Stimulated activated CD4-positive, alpha-beta T cell treated with anti-CD3 and anti-CD28 coated beads, Interleukin-4, amount 100 ng/mL, for 1 hour (primary cell): Measurements from ENCODE around the gene INPP5A.
"Not testable (repeated sequence)": the region's sequence is repeated elsewhere in the genome, so short reads cannot be mapped to it uniquely, and the experiment has no call there.

Experiments
- DNase-seq: peaks from one replicate; pipeline ENCODE4 v3.0.0-alpha.2; 2020

The INPP5A gene

DNA sequence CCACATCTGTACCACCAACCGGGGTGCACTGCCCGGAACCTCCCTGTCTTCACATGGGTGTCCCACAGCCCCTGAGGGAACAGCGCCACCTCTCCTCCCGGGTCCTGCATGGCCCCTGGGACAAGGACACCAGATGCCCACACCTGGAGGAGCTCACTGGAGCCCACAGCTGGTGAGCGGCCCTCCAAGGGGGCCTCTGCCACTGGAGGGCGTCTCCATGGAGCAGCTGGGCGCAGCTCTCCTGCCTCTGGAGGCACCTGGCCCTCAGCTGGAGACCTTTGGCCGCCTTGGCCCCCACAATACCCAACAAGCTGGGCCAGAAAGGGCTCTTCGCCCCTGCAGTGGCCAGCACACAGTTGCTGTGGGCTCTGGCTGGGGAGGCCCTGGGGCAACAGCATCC, 255.6 kb downstream of the INPP5A start:
- DNase-seq, result no peak

DNA sequence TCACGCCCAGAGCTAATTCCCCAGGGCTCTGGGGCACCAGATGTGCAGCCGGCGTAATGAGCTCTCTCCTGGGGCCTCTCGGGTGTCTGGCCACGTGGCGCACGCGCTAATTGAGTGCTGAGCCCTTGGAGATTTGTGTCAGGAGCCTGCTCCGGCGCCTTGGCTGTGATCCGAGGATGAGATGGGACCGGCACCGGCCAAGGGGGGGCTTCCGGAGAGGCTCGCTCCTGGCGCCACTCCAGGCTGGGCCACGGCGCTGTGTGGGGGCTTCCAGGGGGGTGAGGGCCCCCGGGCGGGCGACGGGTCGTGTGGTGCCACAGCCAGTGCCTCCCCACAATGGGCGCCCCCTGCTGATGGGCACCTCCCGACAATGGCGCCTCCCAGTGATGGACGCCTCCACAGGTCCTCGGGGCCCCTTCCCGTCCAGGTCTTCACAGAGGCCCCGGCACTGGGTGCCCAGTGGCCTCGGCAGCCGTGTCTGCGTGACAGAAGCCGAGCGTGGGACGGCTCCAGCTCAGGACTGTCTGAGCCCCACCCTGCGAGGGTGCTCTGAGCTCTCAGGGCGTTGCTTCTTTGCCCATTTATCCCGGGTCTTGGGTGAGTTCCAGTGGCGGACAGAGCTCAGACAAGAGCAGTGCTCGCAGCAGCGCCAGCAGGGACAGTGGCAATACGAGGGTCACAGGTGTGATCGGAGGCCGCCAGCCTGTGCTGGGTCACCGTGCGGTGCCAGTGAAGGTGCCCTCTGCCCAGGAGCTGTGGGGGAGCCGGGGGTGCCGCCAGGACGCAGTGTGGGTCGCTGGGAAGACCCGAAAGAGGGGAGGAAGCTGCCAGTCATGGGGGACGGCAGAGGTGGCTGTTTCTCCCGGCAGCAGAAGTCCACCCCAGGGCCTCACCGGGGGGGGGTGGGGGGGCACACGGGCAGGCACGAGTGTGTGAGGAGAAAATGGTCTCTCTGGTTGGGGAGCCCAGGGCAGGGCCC, 256.6 kb downstream of the INPP5A start:
- no peak for DNase-seq

DNA sequence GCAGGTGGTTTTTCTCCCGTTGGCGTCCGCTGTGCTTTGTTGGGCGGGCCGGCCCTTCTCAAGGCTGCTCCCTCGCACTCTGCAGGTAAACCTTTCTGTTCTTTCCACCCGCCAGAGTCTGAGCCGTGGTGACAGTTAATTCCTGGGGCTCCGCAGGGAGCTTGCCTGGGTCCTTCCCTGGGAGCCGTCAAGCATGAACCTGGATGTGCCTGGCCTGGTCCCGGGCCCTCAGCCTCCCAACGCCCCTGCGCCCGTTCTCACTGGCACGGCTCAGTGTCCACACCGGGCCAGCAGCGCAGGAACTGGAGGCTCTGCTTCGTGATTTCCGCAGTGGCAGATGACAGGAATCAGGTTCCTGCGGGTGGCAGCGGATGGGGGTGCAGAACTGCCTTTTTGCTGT, 259.3 kb downstream of the INPP5A start:
- no peak for DNase-seq

DNA sequence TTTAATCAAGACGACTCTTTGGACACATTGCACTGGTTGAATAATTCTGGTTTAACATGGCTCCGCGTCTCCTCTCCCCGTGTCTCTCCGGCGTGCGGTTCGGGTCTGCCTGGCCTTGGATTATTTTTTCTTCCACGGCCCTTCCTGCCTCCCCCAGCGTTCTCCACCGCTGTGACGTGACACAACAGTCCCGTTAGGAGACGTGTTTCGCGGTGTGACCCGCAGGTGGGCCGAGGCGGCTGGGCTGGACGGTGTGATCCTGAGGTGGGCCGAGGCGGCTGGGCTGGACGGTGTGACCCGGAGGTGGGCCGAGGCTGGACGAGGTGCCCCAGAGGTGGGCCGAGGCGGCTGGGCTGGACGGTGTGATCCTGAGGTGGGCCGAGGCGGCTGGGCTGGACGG, 260.4 kb downstream of the INPP5A start:
- DNase-seq, result not testable (repeated sequence)

DNA sequence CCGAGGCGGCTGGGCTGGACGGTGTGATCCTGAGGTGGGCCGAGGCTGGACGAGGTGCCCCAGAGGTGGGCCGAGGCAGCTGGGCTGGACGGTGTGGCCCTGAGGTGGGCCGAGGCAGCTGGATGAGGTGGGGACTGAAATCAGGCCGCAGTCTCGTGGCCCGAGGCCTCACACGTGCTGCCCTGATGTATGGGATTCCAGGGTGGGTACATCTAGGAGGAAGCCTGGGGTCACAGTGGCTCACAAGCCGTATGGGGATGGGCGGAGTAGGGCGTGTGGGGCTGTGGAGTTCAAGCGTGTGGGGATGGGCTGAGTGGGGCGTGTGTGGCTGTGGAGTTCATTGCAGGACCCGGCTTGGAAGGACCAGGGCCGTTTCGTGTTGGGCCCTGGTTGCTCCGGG, 260.8 kb downstream of the INPP5A start:
- DNase-seq, result no peak

DNA sequence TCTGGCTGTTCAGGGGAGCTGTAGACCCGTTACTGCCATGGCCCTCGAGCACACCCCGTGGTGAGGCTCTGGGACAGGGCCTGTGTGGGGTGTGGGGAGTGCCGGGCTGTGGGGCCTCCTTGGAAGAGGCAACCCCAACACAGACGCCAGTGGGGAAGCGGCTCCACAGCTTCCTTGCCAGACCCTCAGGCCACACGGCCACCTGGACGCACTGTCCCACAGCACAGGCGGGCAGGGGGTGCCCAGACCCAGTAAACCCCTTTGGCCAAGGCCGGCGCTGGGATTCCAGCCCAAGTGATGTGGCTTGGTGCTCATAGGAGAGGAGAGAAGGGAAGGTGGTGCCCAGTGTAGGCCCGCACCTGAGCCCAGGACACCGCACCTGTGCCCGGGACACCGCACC, 261.3 kb downstream of the INPP5A start:
- no peak for DNase-seq

DNA sequence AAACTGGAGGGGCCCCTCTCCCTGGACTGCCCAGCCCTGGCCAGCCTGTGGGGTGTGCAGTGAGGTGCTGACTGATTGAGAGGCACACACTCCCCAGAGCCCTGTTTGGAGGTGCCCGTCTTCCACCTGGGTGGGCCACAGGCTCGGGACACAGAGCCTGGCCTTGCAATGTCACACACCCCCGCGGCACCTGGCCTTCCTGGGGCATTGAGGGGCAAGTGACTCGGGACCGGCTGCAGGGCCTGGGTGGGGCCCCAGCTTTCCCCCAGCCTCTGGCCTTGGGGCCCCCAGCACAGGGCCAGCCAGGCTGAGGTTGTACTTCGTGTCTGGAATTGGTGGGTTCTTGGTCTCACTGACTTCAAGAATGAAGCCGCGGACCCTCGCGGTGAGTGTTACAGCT, 262.3 kb downstream of the INPP5A start:
- no peak for DNase-seq

DNA sequence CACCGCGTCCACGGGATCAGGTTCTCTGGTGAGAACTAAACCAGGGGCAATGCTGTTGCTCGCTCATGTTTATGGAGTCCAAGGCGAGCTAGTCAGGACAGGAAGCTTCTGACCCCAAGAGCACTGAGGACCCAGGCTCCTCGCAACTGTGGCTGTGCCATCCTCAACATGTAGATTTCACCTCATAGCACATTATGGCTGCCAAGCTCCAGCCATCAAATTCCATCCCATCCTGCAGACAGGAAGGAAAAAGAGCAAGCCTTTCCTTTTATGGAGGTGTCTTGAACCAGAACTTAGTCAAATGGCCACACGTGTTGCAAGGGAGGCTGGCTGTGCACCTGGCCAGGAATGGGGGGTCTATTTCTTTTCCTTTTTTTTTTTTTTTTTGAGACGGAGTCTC, 264.5 kb downstream of the INPP5A start:
- no peak for DNase-seq

DNA sequence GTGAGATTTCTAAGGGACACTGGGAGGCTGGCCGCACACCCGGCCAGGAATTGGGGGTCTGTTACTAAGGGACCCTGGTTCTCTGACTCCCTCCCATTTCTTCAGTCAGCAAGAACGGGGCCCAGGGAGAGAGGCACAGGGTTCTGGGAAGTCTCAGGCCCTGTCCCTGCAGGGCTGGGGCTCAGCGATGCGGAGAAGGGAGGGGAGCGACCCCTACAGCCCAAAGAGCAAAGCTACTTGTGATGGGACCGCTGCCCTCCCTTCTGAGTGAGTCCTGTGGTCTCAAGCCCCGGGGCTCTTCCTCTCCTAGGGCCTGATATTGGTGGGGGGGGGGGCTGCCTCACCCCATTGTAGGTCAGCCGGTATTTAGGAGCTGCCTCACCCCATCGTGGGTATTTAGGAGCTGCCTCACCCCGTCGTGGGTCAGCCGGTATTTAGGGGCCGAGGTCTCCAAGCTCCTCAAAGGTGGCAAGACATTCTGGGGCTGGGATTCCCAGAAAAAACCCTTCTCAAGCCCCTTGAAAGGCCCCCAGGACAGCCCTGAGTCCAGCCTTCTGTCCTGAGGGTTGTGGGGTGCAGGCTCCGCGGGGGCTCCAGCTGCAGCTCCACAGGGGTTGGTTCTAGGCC, 265.2 kb downstream of the INPP5A start:
- DNase-seq, result no peak

DNA sequence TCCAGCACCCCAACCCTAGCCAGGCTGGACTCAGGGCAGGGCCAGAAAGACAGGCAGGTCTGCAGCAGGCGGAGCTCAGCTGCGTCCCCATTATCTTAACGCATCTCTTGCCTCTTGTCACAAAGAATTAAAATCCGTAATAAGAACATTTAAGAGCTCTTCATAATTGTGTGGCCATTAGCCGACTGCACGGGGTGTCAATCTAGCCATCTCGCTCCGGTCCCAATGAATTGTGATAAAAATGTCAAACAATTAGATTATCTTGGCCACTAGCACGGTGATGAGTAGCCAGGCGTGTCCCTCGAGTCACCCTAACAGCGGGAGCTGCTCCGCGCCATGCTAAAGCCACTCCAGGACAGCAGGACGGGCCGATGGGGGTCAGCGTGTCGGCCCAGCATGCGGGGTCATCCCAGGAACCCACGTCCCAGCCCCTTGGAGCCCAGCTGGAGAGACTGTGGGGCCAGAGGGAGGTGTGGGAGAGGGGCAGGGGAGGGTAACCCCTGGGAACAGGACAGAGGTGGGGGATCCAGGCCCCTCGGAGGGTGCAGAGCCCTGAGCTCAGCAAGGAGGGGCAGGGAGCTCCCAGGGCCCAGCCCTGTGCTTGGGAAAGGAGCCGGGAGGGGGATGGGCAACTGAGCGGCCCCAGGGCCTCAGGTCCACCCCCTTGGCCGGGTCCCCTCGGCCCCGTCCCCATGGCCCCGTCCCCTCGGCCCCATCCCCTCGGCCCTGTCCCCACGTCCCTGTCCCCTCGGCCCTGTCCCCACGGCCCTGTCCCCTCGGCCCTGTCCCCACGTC, 266.0 kb downstream of the INPP5A start:
- no peak for DNase-seq

DNA sequence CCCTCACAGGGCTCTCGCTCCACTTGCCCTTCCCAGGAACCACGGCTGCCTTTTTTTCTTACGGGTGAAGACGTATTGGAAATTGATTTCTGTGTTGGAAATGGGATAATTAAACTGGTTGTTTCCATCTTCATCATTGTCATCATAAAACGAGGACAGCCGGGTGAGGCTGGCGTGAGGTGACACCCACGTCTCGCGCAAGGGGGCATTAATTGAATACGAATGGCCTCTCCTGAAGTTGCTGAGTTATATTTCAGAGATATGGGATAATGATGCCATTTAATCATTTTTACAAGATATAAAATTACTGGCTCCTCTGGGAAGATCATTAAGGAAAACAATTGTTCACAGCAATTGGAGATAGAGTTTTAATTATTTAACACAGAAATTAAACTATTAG, 266.7 kb downstream of the INPP5A start:
- DNase-seq, result no peak

DNA sequence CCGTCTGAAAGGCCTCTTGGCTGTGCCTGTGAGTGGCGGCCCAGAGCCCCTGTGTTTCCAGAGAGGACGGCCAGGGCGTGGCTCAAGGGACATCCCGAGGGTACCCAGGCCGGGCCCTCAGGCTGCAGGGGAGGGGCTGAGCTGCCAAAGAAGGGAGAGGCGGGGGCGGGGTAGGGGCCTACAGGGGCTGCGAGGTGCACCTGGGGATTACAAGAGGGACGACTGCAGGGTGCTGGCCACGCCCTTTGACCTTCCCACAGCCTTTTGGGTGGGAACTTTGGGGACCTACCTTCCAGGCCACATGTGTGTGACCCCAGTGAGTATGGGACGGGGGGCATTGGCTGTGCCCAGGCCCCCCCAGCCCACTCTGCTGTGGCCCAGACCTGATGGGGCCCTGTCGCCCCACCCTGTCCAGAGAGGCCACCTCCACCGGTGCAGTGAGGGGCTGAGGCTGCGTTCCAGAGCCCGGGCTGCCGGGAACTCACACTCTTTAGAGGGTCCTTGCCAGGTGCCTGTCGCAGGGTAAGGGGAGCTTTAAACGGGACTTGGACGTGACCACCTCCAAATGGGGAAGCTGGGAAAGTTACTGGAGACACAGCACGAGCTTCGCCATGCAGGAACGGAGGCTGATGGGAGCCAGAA, 267.3 kb downstream of the INPP5A start:
- DNase-seq, result no peak

DNA sequence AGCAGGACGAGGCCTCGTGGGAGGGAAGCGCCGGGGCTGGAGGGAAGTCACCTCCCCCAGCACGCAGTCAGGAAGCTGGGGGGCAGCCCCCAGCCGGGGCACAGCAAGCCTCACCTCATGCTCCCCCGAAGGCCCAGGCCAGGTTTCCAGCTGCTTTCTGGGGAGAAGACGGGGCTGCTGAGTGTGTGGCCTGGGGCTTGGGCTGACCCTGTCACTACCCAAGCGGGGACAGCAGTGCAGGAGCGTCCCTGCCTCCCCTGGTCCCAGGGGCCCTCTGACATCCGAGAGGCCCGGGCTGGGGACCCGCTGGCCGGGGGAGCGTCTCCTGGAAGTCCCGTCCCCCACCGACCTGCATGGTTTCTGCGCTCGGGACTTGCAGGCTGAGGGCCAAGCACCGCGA, 268.0 kb downstream of the INPP5A start:
- no peak for DNase-seq

DNA sequence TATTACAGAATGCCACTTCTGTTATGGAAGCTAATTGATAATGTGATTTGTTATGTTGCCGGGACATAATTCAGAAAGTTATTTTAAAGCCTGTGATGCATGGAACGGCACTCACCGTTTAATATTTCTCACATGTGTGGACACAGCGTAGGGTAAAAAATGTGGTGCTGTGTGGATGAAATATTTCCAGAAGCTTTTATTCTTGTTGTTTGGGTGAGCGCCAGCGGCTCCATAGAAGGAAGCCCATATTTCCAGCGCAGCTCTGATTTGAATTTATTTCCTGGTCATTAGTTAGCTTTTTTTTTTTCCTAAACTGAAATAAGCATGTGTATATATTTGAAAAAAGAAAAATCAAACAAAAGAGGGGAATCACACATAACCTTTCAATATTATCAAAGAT, 268.5 kb downstream of the INPP5A start:
- no peak for DNase-seq

DNA sequence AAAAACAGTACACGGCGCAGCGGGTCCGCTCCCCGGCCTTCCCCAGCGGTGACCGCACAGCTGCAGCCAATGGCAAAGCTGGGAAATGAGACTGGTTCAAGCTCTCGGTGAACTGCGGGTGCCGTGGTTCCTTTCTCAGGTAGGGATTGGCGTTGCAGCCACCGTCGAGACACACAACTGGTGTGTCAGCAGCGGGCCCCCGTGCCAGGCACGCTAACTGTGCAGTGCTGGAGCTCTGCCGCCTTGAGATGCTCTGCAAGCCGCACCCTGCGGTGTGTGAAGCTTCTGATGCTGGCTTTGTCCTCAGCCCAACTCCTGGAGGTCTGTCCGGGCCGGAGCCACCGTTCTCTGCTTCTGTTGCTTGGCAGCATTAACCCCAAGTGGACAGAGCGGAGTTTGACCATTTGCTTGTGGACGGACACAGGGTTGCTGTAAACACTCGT, 269.0 kb downstream of the INPP5A start:
- DNase-seq, result no peak

DNA sequence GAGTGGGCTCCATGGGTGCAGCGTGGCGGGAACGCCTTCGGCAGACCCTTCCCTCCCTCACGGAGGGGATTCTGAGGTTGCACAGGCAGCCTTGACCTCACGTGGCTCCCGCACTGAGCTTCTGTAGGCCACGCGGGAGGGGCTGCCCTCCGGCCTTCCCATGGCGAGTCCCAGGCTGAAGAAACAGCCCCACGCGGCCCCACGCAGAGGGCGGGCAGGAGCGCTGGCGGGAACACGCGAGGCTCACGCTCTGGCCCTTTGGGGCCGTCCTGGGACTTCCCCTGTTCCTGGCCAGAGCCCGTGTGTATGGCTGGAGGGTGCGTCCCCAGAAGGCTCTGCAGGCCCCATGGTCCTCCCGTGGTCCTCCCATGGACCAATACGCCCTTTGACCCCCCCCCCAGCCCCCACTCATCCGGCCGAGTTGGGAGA, 270.0 kb downstream of the INPP5A start:
- DNase-seq, result no peak

DNA sequence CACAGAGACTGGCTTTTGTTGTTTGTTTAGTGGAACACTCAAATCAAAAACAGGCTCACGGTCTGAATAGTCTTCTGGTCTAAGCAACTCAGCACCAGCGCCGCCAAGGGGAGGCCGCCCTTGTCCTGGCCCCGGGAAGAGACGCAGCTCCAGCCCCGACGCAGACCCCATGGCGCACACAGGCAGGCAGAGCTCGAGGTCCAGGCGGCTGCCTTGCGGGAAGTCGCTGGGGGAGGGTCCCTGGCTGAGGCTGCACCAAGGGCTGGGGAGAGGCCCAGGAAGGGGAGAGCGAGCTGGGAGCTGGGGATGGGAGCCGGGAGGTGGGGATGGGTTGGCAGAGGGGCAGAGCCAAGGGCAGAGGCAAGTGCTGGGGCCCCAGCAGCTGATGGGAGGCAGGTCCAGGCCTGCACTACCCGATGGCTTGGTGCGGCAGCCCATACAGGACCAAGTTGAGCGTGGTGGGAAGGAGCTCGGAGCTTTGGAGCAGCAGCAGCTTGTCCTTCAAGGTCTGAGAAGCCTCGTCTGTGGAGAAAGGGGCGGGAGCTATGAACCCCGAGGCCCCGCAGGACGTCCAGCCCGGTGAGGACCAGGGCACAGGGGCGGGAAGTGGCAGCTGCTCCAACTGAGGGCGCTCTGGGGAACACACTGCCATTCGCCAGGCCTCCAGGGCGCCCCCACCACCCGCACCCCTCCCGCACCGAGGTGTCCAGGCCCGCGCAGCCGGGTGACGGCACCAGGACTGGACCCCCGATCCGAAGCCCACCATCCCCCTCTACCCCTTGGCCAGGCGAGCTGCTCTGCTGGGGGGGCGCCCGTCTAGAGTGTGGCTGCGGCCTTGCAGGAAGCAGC, 271.0 kb downstream of the INPP5A start:
- DNase-seq, result no peak

DNA sequence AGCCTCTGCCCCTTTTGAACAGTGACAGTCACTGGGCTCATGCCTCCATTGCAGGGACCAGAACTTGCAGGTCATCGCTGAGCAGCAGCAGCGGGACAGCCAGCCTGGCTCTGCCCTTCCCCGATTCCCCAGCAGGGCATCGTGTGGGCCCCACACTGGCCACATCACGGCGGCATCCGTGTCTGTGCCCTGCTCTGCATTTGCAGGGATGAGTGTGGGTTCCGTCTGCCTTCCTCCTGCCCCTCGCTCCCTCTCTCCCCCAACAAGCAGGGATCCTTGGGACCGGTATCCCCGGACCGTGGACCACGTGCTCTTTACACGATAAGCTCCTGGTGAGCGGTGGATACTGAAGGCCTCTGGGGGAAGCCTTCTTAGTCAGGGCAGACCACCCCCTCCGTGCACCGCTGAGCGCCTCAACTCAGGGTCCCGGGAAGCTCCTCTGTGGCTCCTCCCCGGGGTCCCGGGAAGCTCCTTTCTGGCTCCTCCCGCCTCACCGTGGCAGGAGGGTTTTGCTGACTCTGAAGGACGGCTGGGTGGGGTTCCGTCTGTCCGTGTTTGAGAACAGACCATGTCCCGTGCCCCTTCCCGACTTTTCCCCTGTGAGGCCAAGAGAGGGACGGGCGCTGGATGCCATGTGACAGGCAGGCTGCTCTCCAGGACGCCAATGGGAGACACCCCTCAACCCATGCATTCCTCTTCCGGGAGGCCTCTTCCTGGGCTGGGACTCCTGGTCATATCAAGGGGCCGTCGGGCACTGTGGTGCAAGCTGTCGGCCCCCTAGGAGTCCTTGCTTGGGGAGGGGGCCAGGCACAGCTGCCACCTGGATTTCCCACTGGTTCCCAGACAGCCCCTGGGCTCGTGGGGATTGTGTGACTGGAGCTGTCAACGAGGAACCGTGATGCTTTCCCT, 271.9 kb downstream of the INPP5A start:
- DNase-seq, result no peak

DNA sequence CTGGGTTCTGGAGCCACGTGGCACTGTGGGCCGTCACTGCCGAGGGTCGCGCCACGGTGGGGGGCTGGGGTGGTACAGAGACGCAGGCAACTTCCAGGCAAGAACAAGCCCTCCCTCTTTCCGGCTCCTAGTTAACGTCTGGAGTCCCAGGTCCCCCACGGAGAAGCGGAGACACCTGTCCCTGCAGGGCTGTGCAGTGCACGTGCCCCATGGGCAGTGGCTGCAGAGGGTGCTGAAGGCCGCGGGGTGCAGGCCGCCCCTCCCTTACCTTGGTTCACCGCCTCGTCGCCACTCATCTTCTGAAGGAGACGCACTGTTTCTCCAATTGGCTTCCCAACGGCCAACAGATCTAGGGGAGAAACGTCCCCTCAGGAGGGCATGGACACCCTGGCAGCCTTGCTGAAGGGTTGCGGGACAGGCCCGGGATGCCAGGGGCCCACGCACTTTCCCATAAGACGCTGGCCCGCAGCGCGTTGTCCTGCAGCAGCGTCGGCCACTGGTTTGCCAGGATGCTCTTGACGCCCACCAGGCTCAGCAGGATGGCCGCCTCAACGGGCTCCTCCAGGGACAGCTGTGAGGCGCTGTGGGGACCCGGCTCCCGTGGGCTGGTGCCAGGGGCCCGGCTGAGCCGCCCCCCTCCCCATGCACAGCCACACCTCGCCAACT, 272.7 kb downstream of the INPP5A start:
- no peak for DNase-seq
